GM23338 (cell line): ENCODE data around the gene RMDN3. TPM values are rescaled to one million over a fixed set of nuclear protein-coding genes. Genes with fewer than 3 reads are reported as not detected.
A peak's percentile ranks its signal among the peaks of the same experiment; 100 is the strongest.

Experiments used
- ATAC-seq: fragments of 200-7000 bp; cut with Tn5 transposase; 3 replicates; pipeline ENCODE4 v1.9.1; 2020
- DNase-seq: peaks from one replicate; pipeline ENCODE4 v3.0.0-alpha.2; 2015; ENCODE audit warnings: low spot score
- H2AFZ ChIP-seq: fragments of 200-600 bp; sonication (generic); 2 replicates; pipeline ENCODE4 v1.8.0; 2016; ENCODE audit warnings: antibody characterized with exemption, mild to moderate bottlenecking, moderate library complexity
- H3F3A ChIP-seq: fragments of 200-600 bp; sonication (generic); replicated peaks from 2 replicates; pipeline ENCODE4 v1.8.0; 2017; ENCODE audit warnings: antibody characterized with exemption, mixed run types, low read depth
- H3K27ac ChIP-seq: fragments of 200-600 bp; sonication (generic); 2 replicates; pipeline ENCODE4 v1.6.1; 2016; ENCODE audit warnings: low read depth
- H3K27me3 ChIP-seq: fragments of 200-600 bp; sonication (generic); 2 replicates; pipeline ENCODE4 v1.8.0; 2016; ENCODE audit warnings: mild to moderate bottlenecking, mixed run types, moderate library complexity; ENCODE audit not compliant: insufficient read depth
- H3K36me3 ChIP-seq: fragments of 200-600 bp; sonication (generic); 2 replicates; pipeline ENCODE4 v1.8.0; 2016; ENCODE audit warnings: mild to moderate bottlenecking; ENCODE audit not compliant: insufficient read depth
- H3K4me1 ChIP-seq: fragments of 200-600 bp; sonication (generic); 2 replicates; pipeline ENCODE4 v1.8.0; 2016; ENCODE audit warnings: mild to moderate bottlenecking, moderate library complexity; ENCODE audit not compliant: insufficient read depth
- H3K4me2 ChIP-seq: fragments of 200-600 bp; sonication (generic); 2 replicates; pipeline ENCODE4 v1.7.1; 2017; ENCODE audit warnings: mixed run types
- H3K4me3 ChIP-seq: fragments of 200-600 bp; sonication (generic); 2 replicates; pipeline ENCODE4 v1.6.1; 2016; ENCODE audit warnings: mixed run types
- H3K79me2 ChIP-seq: fragments of 200-600 bp; sonication (generic); replicated peaks from 2 replicates; pipeline ENCODE4 v1.8.0; 2017; ENCODE audit warnings: mild to moderate bottlenecking; ENCODE audit not compliant: insufficient read depth
- H3K9me2 ChIP-seq: fragments of 200-600 bp; sonication (generic); 2 replicates; pipeline ENCODE4 v1.8.0; 2017; ENCODE audit not compliant: insufficient read depth
- H4K20me1 ChIP-seq: fragments of 200-600 bp; sonication (generic); replicated peaks from 2 replicates; pipeline ENCODE4 v1.8.0; 2017; ENCODE audit warnings: mild to moderate bottlenecking; ENCODE audit not compliant: insufficient read depth
- H3K27ac Mint-ChIP-seq: 2 replicates; pipeline ENCODE4 v1.8.0; 2020; ENCODE audit warnings: inconsistent platforms, mild to moderate bottlenecking, moderate library complexity, mixed read lengths
- H3K27me3 Mint-ChIP-seq: 3 replicates; pipeline ENCODE4 v1.8.0; 2022; ENCODE audit warnings: low read depth, mild to moderate bottlenecking, moderate library complexity, mixed read lengths, inconsistent platforms; ENCODE audit not compliant: insufficient read depth, poor library complexity
- H3K36me3 Mint-ChIP-seq: 3 replicates; pipeline ENCODE4 v1.8.0; 2021; ENCODE audit warnings: low read depth, mild to moderate bottlenecking, inconsistent platforms, moderate library complexity, mixed read lengths
- H3K4me1 Mint-ChIP-seq: 3 replicates; pipeline ENCODE4 v1.8.0; 2020; ENCODE audit warnings: mild to moderate bottlenecking, inconsistent platforms, mixed read lengths
- H3K4me3 Mint-ChIP-seq: 3 replicates; pipeline ENCODE4 v1.8.0; 2021; ENCODE audit warnings: moderate library complexity, mild to moderate bottlenecking, inconsistent platforms, mixed read lengths
- H3K9me3 Mint-ChIP-seq: 3 replicates; pipeline ENCODE4 v1.8.0; 2020; ENCODE audit warnings: moderate library complexity, mild to moderate bottlenecking, inconsistent platforms, mixed read lengths
- CREB1 ChIP-seq: fragments of 250-450 bp; sonication (Bioruptor Pico); IDR thresholded peaks from 2 replicates; pipeline ENCODE4 v1.5.0; 2020; ENCODE audit warnings: low read depth, mild to moderate bottlenecking, moderate library complexity
- CTCF ChIP-seq, 2 experiments: fragments of 200-600 bp in 1 of 2; sonication (generic) in 1 of 2; conservative IDR thresholded peaks; 2 replicates each; pipeline versions ENCODE4 v1.5.1 to v1.6.1; 2016 to 2017; ENCODE audit warnings: antibody characterized with exemption in 2 of 2, low read depth in 2 of 2, mild to moderate bottlenecking in 2 of 2, moderate library complexity in 1 of 2
- ETS1 ChIP-seq: IDR thresholded peaks from 2 replicates; pipeline ENCODE4 v1.6.1; 2016; ENCODE audit warnings: antibody characterized with exemption
- EZH2 ChIP-seq: fragments of 200-600 bp; sonication (generic); IDR thresholded peaks from one replicate; pipeline ENCODE4 v1.8.0; 2017; ENCODE audit warnings: antibody characterized with exemption, mild to moderate bottlenecking, low read depth; ENCODE audit not compliant: unreplicated experiment
- EZH2phosphoT487 ChIP-seq: fragments of 200-600 bp; sonication (generic); IDR thresholded peaks from one replicate; pipeline ENCODE4 v1.8.1; 2018; ENCODE audit warnings: antibody characterized with exemption; ENCODE audit not compliant: unreplicated experiment
- JUNB ChIP-seq: IDR thresholded peaks from one replicate; pipeline ENCODE4 v1.6.1; 2016; ENCODE audit warnings: antibody characterized with exemption; ENCODE audit not compliant: unreplicated experiment
- NANOG ChIP-seq: IDR thresholded peaks from 2 replicates; pipeline ENCODE4 v1.6.1; 2016; ENCODE audit warnings: antibody characterized with exemption, borderline replicate concordance
- POLR2AphosphoS5 ChIP-seq: IDR thresholded peaks from 2 replicates; pipeline ENCODE4 v1.6.1; 2016; ENCODE audit warnings: antibody characterized with exemption, low read depth
- REST ChIP-seq: IDR thresholded peaks from one replicate; pipeline ENCODE4 v1.6.1; 2018; ENCODE audit warnings: antibody characterized with exemption; ENCODE audit not compliant: unreplicated experiment
- STAT1 ChIP-seq: IDR thresholded peaks from one replicate; pipeline ENCODE4 v1.6.1; 2016; ENCODE audit warnings: antibody characterized with exemption; ENCODE audit not compliant: unreplicated experiment
- ZNF114 ChIP-seq: fragments of 250-450 bp; sonication (Bioruptor Pico); IDR thresholded peaks from 2 replicates; pipeline ENCODE4 v1.5.0; 2020; ENCODE audit warnings: mild to moderate bottlenecking, moderate library complexity
- ZNF331 ChIP-seq: fragments of 250-450 bp; sonication (Bioruptor Pico); IDR thresholded peaks from 2 replicates; pipeline ENCODE4 v1.5.0; 2020; ENCODE audit warnings: low read depth, mild to moderate bottlenecking, moderate library complexity
- ZNF462 ChIP-seq: fragments of 250-450 bp; sonication (Bioruptor Pico); IDR thresholded peaks from 2 replicates; pipeline ENCODE4 v1.5.0; 2020; ENCODE audit warnings: mild to moderate bottlenecking, moderate library complexity
- polyA plus RNA-seq: library from polyadenylated mRNA; unstranded; fragments of >200 nt; fragmentation: Nextera tagmentation; extraction: Ambion mirVana; gene quantifications from 2 replicates; pipeline ENCODE4 v1.2.1, GENCODE V29; 2016
- total RNA-seq: library from RNA; depleted of rRNA; stranded (reverse); fragments of >200 nt; shearing (Covaris generic); gene quantifications from 2 replicates; pipeline ENCODE4 v1.2.3, GENCODE V29; 2014

Gene RMDN3
- total and polyA plus RNA-seq, 2 experiments from 2014 or later = 15.6 to 17.0 TPM

- peak overlapping the region; percentile 43; the same call in 1 of the 2 replicates for H3K27ac ChIP-seq
- H3K4me3 ChIP-seq = no peak overlapping the region
- H4K20me1 ChIP-seq = no peaks in the 10 kb centered on the region; the same call in 1 of the 2 replicates
- H3K9me3 Mint-ChIP-seq = no peaks in the 10 kb centered on the region
- peaks cover 50% of the 10 kb centered on the region for H3K4me1 ChIP-seq
- no peak for DNase-seq
- no peak overlapping the region for H3K4me3 Mint-ChIP-seq
- peak overlapping the region; percentile 47; the same call in 1 of the 2 replicates for H3K27ac Mint-ChIP-seq
- no peaks in the 10 kb centered on the region for H3K9me2 ChIP-seq
- no peak overlapping the region for H2AFZ ChIP-seq
- peaks cover 5% of the 10 kb centered on the region; the same call in 1 of the 2 replicates for H3F3A ChIP-seq
- H3K36me3 ChIP-seq = no peaks in the 10 kb centered on the region
- TF ChIP-seq ETS1 (no peak), CTCF (conservative IDR thresholded peaks at IDR 0.05; ENCODE audit: low read depth in 2 of 2) (no peak), NANOG (no peak), ZNF114 (CRISPR knock-in tag) (no peak), ZNF462 (CRISPR knock-in tag) (no peak), EZH2phosphoT487 (no peak), CREB1 (no peak), REST (no peak), ZNF331 (CRISPR knock-in tag) (no peak), STAT1 (no peak), POLR2AphosphoS5 (no peak), JUNB (no peak), EZH2 (no peak)
- ATAC-seq = no peak
- peaks cover 9% of the 10 kb centered on the region for H3K27me3 Mint-ChIP-seq
- no peaks in the 10 kb centered on the region for H3K27me3 ChIP-seq
- H3K79me2 ChIP-seq = peaks cover 48% of the 10 kb centered on the region
- H3K4me2 ChIP-seq = peak overlapping the region; percentile 64
- peaks cover 47% of the 10 kb centered on the region for H3K4me1 Mint-ChIP-seq
- peaks cover 17% of the 10 kb centered on the region; the same call in 2 of the 3 replicates for H3K36me3 Mint-ChIP-seq
Observed at GRCh38 chr15:40796512-40796911, 41.5 kb upstream of the RMDN3 start.
